Measurements from ENCODE around the gene ADGRD1. TPM values are rescaled to one million over a fixed set of nuclear protein-coding genes. Genes with fewer than 3 reads are reported as not detected.

ADGRD1 gene
- polyA plus RNA-seq, 1 of the 3 experiments (the other 2 are of a cell fraction): not detected

DNA sequence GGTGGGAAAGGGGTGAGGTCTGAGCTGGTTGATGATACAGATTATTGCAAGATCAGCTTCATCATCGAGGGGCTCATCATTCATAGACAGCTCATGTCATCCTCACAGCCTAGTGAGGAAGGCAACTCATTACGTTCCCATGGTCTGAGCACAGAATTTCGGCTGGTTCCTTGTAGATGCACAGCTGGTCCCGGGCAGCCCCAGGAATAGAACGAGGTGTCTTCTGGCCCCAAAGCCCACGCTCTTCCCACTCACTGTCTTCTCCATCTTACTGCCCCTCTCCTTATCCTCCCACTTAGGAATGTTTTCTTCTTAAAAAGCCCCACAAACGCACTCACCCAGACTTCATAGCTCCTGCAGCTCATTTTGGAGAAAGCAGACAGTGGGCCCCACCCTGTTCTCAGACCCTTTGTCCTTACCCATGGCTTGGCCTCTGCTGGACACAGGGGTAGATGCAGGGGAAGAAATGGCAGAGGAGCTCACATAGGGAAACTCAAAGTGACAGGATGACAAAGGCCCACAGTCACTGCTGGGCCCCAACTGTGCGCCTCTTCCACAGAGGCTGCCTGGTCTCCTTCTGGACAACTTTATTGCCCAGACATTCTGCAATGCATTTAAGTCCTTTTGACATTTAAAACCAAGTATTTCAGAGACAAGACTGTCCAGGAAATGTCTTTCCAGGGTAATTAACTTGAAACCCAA, 162.2 kb downstream of the ADGRD1 start:
- ChIA-PET CTCF (interaction anchor here (1.0 to 11.0 kb wide), 8 partner anchors 11 to 419 kb away, joined by 3 to 135 read pairs (median 6); no protein-coding TSS in a partner anchor), POLR2A (no interaction called here)
- Histone ChIP-seq H3K9ac (no peak overlapping the region), H3K9me2 (no peaks in the 10 kb centered on the region), H3K79me2 (ENCODE audit: insufficient read depth) (no peaks in the 10 kb centered on the region), H3K27me3 (ENCODE audit: insufficient read depth) (no peaks in the 10 kb centered on the region), H3K9me3 (no peaks in the 10 kb centered on the region), H3K4me3 (ENCODE audit: low read depth in 2 of 2, low read length in 1 of 2) (no peak overlapping the region), H4K20me1 (ENCODE audit: insufficient read depth) (no peaks in the 10 kb centered on the region), H2AFZ (ENCODE audit: low read depth) (no peak overlapping the region), H3K4me1 (ENCODE audit: control insufficient read depth in 1 of 2, insufficient read depth in 2 of 2, low read depth in 1 of 2, low read length in 1 of 2) (peaks cover 0 to 29% of the 10 kb centered on the region in 2 experiments; a peak in 2 of 4 replicates), H3K4me2 (no peak overlapping the region), H3K36me3 (replicated peaks in 1 of 2; ENCODE audit: control insufficient read depth in 1 of 2, insufficient read depth in 2 of 2, low read length in 1 of 2) (no peaks in the 10 kb centered on the region), H3K27ac (ENCODE audit: low read depth in 2 of 2, low read length in 1 of 2) (no peak overlapping the region), H3F3A (replicated peaks; ENCODE audit: insufficient read depth) (no peaks in the 10 kb centered on the region)
- 36% methylated on average over 6 of the region's 8 CpGs for WGBS (ENCODE audit: low lambda C conversion rate)
- DNase-seq: no peak
- TF ChIP-seq TEAD4 (IDR thresholded peaks at IDR 0.05; ENCODE audit: borderline replicate concordance, insufficient read depth): no peak
- TF ChIP-seq, protein P1, sequence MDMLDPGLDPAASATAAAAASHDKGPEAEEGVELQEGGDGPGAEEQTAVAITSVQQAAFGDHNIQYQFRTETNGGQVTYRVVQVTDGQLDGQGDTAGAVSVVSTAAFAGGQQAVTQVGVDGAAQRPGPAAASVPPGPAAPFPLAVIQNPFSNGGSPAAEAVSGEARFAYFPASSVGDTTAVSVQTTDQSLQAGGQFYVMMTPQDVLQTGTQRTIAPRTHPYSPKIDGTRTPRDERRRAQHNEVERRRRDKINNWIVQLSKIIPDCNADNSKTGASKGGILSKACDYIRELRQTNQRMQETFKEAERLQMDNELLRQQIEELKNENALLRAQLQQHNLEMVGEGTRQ (IDR thresholded peaks at IDR 0.05; ENCODE audit: borderline replicate concordance, low read depth, low read length): no peak
- TF ChIP-seq, protein P2, sequence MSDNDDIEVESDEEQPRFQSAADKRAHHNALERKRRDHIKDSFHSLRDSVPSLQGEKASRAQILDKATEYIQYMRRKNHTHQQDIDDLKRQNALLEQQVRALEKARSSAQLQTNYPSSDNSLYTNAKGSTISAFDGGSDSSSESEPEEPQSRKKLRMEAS (IDR thresholded peaks at IDR 0.05; ENCODE audit: low read depth): no peak
- TF ChIP-seq, protein P3, sequence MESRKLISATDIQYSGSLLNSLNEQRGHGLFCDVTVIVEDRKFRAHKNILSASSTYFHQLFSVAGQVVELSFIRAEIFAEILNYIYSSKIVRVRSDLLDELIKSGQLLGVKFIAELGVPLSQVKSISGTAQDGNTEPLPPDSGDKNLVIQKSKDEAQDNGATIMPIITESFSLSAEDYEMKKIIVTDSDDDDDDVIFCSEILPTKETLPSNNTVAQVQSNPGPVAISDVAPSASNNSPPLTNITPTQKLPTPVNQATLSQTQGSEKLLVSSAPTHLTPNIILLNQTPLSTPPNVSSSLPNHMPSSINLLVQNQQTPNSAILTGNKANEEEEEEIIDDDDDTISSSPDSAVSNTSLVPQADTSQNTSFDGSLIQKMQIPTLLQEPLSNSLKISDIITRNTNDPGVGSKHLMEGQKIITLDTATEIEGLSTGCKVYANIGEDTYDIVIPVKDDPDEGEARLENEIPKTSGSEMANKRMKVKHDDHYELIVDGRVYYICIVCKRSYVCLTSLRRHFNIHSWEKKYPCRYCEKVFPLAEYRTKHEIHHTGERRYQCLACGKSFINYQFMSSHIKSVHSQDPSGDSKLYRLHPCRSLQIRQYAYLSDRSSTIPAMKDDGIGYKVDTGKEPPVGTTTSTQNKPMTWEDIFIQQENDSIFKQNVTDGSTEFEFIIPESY (IDR thresholded peaks at IDR 0.05; ENCODE audit: borderline replicate concordance, low read depth): no peak
- TF ChIP-seq GATA2 (CRISPR knock-in tag; IDR thresholded peaks at IDR 0.05): no peak
- no peak for TF ChIP-seq EP300 (IDR thresholded peaks at IDR 0.05; ENCODE audit: borderline replicate concordance in 1 of 2, low read depth in 1 of 2, low read length in 1 of 2)
- no peak for TF ChIP-seq MXI1 (IDR thresholded peaks at IDR 0.05; ENCODE audit: low read depth, low read length)
- TF ChIP-seq, protein P4, sequence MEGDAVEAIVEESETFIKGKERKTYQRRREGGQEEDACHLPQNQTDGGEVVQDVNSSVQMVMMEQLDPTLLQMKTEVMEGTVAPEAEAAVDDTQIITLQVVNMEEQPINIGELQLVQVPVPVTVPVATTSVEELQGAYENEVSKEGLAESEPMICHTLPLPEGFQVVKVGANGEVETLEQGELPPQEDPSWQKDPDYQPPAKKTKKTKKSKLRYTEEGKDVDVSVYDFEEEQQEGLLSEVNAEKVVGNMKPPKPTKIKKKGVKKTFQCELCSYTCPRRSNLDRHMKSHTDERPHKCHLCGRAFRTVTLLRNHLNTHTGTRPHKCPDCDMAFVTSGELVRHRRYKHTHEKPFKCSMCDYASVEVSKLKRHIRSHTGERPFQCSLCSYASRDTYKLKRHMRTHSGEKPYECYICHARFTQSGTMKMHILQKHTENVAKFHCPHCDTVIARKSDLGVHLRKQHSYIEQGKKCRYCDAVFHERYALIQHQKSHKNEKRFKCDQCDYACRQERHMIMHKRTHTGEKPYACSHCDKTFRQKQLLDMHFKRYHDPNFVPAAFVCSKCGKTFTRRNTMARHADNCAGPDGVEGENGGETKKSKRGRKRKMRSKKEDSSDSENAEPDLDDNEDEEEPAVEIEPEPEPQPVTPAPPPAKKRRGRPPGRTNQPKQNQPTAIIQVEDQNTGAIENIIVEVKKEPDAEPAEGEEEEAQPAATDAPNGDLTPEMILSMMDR (IDR thresholded peaks at IDR 0.05): no peak
- TF ChIP-seq YY1 (IDR thresholded peaks at IDR 0.05; ENCODE audit: low read depth): no peak
- no peak for TF ChIP-seq GABPA (IDR thresholded peaks at IDR 0.05; ENCODE audit: low read depth)
- no peak for TF ChIP-seq MEF2A (IDR thresholded peaks at IDR 0.05; ENCODE audit: borderline replicate concordance, low read depth)
- no peak for TF ChIP-seq TAF1 (IDR thresholded peaks at IDR 0.05; ENCODE audit: borderline replicate concordance, low read depth, low read length)
- no peak for TF ChIP-seq SMC3 (IDR thresholded peaks at IDR 0.05; ENCODE audit: low read depth, low read length)
- TF ChIP-seq, protein P5, sequence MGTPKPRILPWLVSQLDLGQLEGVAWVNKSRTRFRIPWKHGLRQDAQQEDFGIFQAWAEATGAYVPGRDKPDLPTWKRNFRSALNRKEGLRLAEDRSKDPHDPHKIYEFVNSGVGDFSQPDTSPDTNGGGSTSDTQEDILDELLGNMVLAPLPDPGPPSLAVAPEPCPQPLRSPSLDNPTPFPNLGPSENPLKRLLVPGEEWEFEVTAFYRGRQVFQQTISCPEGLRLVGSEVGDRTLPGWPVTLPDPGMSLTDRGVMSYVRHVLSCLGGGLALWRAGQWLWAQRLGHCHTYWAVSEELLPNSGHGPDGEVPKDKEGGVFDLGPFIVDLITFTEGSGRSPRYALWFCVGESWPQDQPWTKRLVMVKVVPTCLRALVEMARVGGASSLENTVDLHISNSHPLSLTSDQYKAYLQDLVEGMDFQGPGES (IDR thresholded peaks at IDR 0.05; ENCODE audit: low read depth, low read length): no peak
- TF ChIP-seq FOXM1 (IDR thresholded peaks at IDR 0.05; ENCODE audit: low read depth): no peak
- TF ChIP-seq, protein P6, sequence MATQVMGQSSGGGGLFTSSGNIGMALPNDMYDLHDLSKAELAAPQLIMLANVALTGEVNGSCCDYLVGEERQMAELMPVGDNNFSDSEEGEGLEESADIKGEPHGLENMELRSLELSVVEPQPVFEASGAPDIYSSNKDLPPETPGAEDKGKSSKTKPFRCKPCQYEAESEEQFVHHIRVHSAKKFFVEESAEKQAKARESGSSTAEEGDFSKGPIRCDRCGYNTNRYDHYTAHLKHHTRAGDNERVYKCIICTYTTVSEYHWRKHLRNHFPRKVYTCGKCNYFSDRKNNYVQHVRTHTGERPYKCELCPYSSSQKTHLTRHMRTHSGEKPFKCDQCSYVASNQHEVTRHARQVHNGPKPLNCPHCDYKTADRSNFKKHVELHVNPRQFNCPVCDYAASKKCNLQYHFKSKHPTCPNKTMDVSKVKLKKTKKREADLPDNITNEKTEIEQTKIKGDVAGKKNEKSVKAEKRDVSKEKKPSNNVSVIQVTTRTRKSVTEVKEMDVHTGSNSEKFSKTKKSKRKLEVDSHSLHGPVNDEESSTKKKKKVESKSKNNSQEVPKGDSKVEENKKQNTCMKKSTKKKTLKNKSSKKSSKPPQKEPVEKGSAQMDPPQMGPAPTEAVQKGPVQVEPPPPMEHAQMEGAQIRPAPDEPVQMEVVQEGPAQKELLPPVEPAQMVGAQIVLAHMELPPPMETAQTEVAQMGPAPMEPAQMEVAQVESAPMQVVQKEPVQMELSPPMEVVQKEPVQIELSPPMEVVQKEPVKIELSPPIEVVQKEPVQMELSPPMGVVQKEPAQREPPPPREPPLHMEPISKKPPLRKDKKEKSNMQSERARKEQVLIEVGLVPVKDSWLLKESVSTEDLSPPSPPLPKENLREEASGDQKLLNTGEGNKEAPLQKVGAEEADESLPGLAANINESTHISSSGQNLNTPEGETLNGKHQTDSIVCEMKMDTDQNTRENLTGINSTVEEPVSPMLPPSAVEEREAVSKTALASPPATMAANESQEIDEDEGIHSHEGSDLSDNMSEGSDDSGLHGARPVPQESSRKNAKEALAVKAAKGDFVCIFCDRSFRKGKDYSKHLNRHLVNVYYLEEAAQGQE (IDR thresholded peaks at IDR 0.05; ENCODE audit: low read depth, low read length): no peak
- no peak for TF ChIP-seq CHD2 (IDR thresholded peaks at IDR 0.05; ENCODE audit: low read length, partially characterized antibody)

Measured in SK-N-SH (cell line).